Fibroblast of gingiva (primary cell): ENCODE data around the gene TMEM19.

Experiments
- DNase-seq: peaks from one replicate; pipeline ENCODE4 v3.0.0-alpha.2; 2011; ENCODE audit warnings: low read depth

Gene TMEM19

DNA sequence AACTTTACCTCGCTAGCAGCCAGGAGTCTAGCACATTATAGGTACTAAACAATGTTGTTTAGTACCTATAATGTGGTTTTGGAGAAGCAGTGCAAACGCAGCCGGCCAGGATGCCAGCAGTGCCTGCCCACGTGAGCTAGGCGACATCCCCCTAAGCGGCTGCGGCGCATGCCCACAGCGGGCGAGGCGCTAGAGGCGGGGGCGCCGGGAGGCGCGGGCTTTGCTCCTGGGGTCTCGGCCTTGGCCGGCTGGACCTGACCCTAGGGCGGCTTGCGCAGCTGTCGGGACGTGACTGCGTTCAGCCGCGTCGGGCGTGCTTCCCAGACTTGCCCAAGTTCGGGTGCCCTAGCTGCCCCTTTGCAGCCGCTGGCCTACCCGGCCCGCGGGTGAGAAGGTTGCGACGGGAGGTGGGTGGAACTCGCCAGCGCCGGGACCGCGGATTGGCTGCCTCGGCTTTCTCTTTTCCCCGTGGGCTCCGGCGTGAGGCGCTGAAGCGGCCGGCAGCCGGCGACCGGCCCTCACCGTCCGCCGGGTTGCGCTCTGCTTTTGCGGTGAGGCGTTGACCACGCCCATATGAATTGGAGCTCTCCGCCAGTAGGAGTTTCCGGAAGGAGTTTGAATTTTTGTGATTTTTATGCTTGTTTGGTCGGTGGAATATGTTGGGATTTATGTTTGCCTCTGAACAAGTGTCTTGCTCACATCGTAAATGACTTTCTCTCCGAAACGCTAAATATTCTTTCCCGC is at the start of gene TMEM19:
TSS of gene TMEM19 (plus strand) at position 169 of the 744 bp plus-strand sequence. CDS start 599 bp downstream, outside the sequence.
- DNase-seq, result peak; percentile 85

GRCh38 chr12:71636704-71637115 is 49.2 kb upstream of the TMEM19 start:
- DNase-seq, result peak; percentile 66

- no peak for DNase-seq
These were observed 47.4 kb upstream of the TMEM19 start for GRCh38 chr12:71638499-71638898.

DNA sequence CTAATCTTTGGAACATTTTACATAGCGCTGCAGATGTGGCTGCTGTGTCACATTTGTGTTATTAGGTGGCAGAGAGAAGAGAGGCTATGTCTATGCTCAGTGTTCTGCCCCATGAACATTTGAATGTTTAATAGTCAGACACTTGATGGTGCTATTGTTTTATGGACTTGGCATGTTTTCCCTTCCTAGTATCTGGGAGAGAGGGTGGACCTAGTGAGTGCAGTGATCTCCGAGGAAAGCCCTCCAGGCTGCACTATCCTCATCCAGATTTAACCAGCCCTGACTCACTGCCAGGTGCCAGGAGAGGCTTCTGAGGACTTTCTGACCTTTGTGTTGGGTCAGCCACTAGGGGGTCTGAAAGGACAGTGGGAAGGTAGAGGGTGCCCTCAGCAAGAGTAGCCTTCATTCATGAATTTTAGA is 46.5 kb upstream of the TMEM19 start:
- no peak for DNase-seq

GRCh38 chr12:71640316-71640715 is 45.6 kb upstream of the TMEM19 start:
- no peak for DNase-seq

GRCh38 chr12:71641390-71641789 is 44.5 kb upstream of the TMEM19 start:
- DNase-seq, result no peak

- DNase-seq, result no peak
These were observed 43.6 kb upstream of the TMEM19 start for GRCh38 chr12:71642264-71642663.

DNA sequence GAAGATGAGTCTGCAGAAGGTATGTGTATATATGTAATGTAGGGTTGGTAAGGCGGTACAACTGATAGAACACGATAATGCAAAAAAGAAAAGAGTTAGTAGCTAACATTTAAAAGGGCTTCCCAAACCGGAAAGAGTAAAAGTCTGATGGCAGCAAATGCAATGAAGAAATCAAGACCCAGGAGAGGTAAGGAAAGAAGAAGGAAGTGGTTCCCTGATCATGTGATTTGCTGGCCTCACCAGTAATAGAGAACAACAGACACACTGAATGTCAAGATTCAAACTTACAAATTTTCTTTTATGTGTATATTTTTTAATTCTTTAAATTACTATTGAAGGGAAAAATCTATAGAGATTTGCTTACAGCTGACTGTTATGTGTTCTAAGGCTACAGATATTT is 40.6 kb upstream of the TMEM19 start:
- DNase-seq, result no peak

DNA sequence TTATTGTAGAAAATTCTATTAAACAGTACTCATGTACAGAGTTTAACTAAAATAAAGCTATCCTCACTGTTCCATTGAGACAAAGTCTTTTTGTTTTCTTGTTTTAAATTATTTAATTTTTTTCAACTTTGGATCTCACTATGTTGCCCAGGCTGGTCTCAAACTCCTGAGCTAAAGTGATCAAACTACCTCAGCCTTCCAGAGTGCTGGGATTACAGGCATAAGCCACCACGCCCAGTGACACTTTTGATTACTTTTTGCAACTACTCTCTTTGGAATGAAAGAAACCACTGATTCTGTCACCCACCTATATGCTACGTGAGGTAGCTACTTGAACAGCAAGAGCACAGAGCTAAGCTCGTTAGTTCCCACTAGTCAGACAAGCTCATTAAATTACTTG is 39.4 kb upstream of the TMEM19 start:
- no peak for DNase-seq

DNA sequence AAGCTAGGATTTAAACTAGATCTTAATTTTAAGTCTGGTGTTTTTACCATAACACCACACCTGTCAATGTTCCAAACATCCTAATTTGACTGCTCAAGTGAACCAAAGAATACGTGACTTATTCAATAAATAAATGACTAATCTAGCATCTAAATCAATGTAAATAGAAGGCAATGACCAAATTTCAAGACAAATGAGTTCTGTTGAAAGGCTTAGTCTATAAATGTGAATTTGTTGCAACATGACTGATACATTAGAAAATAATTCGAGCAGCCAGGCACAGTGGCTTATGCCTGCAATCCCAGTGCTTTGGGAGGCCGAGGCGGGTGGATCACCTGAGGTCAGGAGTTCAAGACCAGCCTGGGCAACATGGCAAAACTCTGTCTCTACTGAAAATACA is 37.3 kb upstream of the TMEM19 start:
- no peak for DNase-seq

GRCh38 chr12:71649401-71649800 is 36.5 kb upstream of the TMEM19 start:
- no peak for DNase-seq

- peak; percentile 76 for DNase-seq
These were observed 33.2 kb upstream of the TMEM19 start for GRCh38 chr12:71652656-71653055.

- no peak for DNase-seq
These were observed 32.7 kb upstream of the TMEM19 start for GRCh38 chr12:71653137-71653536.

DNA sequence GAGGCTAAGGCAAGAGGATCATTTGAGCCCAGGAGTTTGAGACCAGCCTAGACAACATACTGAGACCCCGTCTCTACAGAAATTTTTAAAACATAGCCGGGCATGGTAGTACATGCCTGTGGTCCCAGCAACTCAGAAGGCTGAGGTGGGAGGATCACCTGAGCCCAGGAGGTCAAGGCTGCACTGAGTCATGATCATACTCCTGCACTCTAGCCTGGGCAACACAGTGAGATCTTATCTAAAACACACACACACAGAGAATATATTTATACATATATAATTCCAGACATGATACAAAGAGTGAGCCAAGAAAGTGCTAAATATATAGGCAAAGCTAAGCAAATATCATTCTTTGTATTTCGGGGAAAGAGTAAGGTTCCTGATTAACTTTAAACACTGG is 31.7 kb upstream of the TMEM19 start:
- DNase-seq, result no peak

DNA sequence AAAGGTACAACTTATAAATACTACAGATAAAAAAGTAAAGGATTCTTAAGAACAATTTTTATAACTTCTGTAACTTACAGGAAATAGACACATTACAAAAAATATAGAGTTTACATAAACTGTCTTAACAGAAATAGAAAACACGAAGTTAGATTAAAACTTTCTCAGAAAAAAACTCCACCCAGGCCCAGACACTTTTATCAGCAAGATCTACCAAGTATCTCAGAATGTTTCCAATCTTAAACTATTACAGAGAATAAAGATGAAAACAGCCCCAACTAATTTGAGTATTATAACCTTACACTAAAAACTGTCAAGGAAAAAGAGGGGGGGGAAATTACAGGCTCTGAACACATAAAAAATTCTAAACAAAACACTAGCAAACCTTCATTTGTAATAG is 30.4 kb upstream of the TMEM19 start:
- DNase-seq, result no peak

GRCh38 chr12:71655907-71656306 is 30.0 kb upstream of the TMEM19 start:
- DNase-seq, result no peak

- DNase-seq, result no peak
These were observed 29.1 kb upstream of the TMEM19 start for GRCh38 chr12:71656740-71657139.

- DNase-seq, result peak; percentile 16
These were observed 23.8 kb upstream of the TMEM19 start for GRCh38 chr12:71661977-71662530.

- peak; percentile 54 for DNase-seq
These were observed 22.9 kb upstream of the TMEM19 start for GRCh38 chr12:71662849-71663560.

- DNase-seq, result peak; percentile 99
These were observed 22.1 kb upstream of the TMEM19 start, which contains the start of the genes THAP2 and ZFC3H1 for GRCh38 chr12:71663561-71664410. TSS of gene THAP2 (plus strand) at chr12:71664301. CDS start at chr12:71664510, 209 bp downstream. TSS of gene ZFC3H1 (minus strand) at chr12:71663848. CDS start at chr12:71663610, 238 bp downstream.

GRCh38 chr12:71664411-71665089 is 21.3 kb upstream of the TMEM19 start:
- peak; percentile 2 for DNase-seq
